Endothelial cell of umbilical vein (primary cell): Measurements from ENCODE around the gene RUSF1. TPM values are rescaled to one million over a fixed set of nuclear protein-coding genes. Genes with fewer than 3 reads are reported as not detected.

Experiments used
- BruUV-seq: library from RNA; stranded (reverse); fragments of 400-500 nt; replicated peaks from 2 replicates; lab custom pipeline; 2021; lab: Mats Ljungman, UMichigan
- CTCF ChIA-PET: fragments of 300-600, 350-600 bp; sonication (Branson Sonifier 250); formaldehyde crosslinking; loops from one replicate; lab custom pipeline; 2021; ENCODE audit warnings: antibody characterized with exemption, inconsistent platforms; lab: Charles Lee
- POLR2A ChIA-PET: fragments of 300-600, 350-600 bp; sonication (Branson Sonifier 250); formaldehyde crosslinking; loops from one replicate; lab custom pipeline; 2021; ENCODE audit warnings: antibody characterized with exemption, inconsistent platforms; lab: Charles Lee
- DNase-seq: peaks from one replicate; pipeline ENCODE4 v3.0.0-alpha.2; 2011; ENCODE audit warnings: low read depth, low spot score
- FAIRE-seq: peaks from 2 replicates; lab custom pipeline; 2011; peaks lifted over from hg19 to GRCh38; lab: Jason Lieb, UNC
- H2AFZ ChIP-seq: 2 replicates; pipeline ENCODE4 v1.6.0; 2012; ENCODE audit warnings: low read depth, low read length, control low read depth, inconsistent platforms
- H3K27ac ChIP-seq: 2 replicates; pipeline ENCODE4 v1.5.1; 2011; ENCODE audit warnings: low read depth, mild to moderate bottlenecking, control low read depth, low read length, moderate library complexity; ENCODE audit not compliant: insufficient read depth
- H3K27me3 ChIP-seq, 2 experiments: 2 replicates each; pipeline versions ENCODE4 v1.6.0 to v1.6.1; 2011; ENCODE audit warnings: low read length in 2 of 2, mixed read lengths in 1 of 2; ENCODE audit not compliant: control insufficient read depth in 2 of 2, insufficient read depth in 2 of 2
- H3K36me3 ChIP-seq, 2 experiments: 2 replicates in 1 of 2; 3 replicates in 1 of 2; pipeline ENCODE4 v1.5.1; 2011; ENCODE audit warnings: low read length in 2 of 2, mild to moderate bottlenecking in 1 of 2, moderate library complexity in 1 of 2; ENCODE audit not compliant: control insufficient read depth in 2 of 2, insufficient read depth in 2 of 2; ENCODE audit errors: extremely low read depth in 1 of 2
- H3K4me1 ChIP-seq: 3 replicates; pipeline ENCODE4 v1.5.1; 2011; ENCODE audit warnings: mild to moderate bottlenecking, low read length; ENCODE audit not compliant: control insufficient read depth, insufficient read depth; ENCODE audit errors: extremely low read depth
- H3K4me2 ChIP-seq: 2 replicates; pipeline ENCODE4 v1.6.1; 2011; ENCODE audit warnings: low read length, control low read depth, mixed read lengths; ENCODE audit not compliant: insufficient read depth
- H3K4me3 ChIP-seq, 3 experiments: fragments of 200-600 bp in 1 of 3; sonication (generic), shearing (Covaris generic) in 1 of 3; replicated peaks in 1 of 3; 2 replicates each; pipeline ENCODE4 v1.5.1; 2011 to 2016; ENCODE audit warnings: control low read depth in 3 of 3, low read length in 3 of 3, mild to moderate bottlenecking in 2 of 3, inconsistent platforms in 1 of 3, low read depth in 1 of 3, moderate library complexity in 1 of 3; ENCODE audit not compliant: insufficient read depth in 1 of 3
- H3K79me2 ChIP-seq: 2 replicates; pipeline ENCODE4 v1.6.0; 2012; ENCODE audit warnings: low read length, inconsistent platforms; ENCODE audit not compliant: control insufficient read depth, insufficient read depth
- H3K9ac ChIP-seq: replicated peaks from 2 replicates; pipeline ENCODE3; 2011; ENCODE audit warnings: low read length, control low read depth; ENCODE audit not compliant: insufficient read depth; ENCODE audit errors: extremely low read depth
- H3K9me1 ChIP-seq: replicated peaks from 3 replicates; pipeline ENCODE4 v1.6.0; 2011; ENCODE audit warnings: mild to moderate bottlenecking, low read length; ENCODE audit not compliant: control insufficient read depth, insufficient read depth; ENCODE audit errors: extremely low read depth
- H3K9me3 ChIP-seq: replicated peaks from 2 replicates; pipeline ENCODE4 v1.5.1; 2012; ENCODE audit warnings: low read length, inconsistent platforms; ENCODE audit not compliant: control insufficient read depth, insufficient read depth
- H4K20me1 ChIP-seq: replicated peaks from 2 replicates; pipeline ENCODE3; 2011; ENCODE audit warnings: mild to moderate bottlenecking, low read length; ENCODE audit not compliant: control insufficient read depth, insufficient read depth; ENCODE audit errors: extremely low read depth
- EZH2 ChIP-seq: IDR thresholded peaks from 2 replicates; pipeline ENCODE4 v1.6.1; 2012; ENCODE audit warnings: borderline replicate concordance, low read depth, mild to moderate bottlenecking, moderate library complexity, low read length, inconsistent platforms; ENCODE audit not compliant: severe bottlenecking
- FOS ChIP-seq: IDR thresholded peaks from 2 replicates; pipeline ENCODE4 v1.6.1; 2011; ENCODE audit warnings: mild to moderate bottlenecking, low read length, moderate library complexity, borderline replicate concordance; ENCODE audit not compliant: insufficient read depth
- GATA2 ChIP-seq: IDR thresholded peaks from 2 replicates; pipeline ENCODE4 v1.7.0; 2011; ENCODE audit warnings: low read depth, mild to moderate bottlenecking, moderate library complexity, mixed read lengths, low read length; ENCODE audit not compliant: insufficient read length, insufficient read depth
- JUN ChIP-seq: IDR thresholded peaks from 2 replicates; pipeline ENCODE4 v1.6.1; 2011; ENCODE audit warnings: borderline replicate concordance, low read depth; ENCODE audit not compliant: insufficient read length, insufficient read depth
- MYC ChIP-seq: IDR thresholded peaks from one replicate; pipeline ENCODE4 v1.6.1; 2011; ENCODE audit warnings: mild to moderate bottlenecking, low read depth, low read length
- POLR2A ChIP-seq: IDR thresholded peaks from 2 replicates; pipeline ENCODE4 v1.6.1; 2012; ENCODE audit warnings: low read depth, mild to moderate bottlenecking, control low read depth, low read length
- POLR2AphosphoS5 ChIP-seq: IDR thresholded peaks from 2 replicates; pipeline ENCODE4 v1.6.1; 2012; ENCODE audit warnings: low read depth, mild to moderate bottlenecking, control low read depth, low read length, moderate library complexity; ENCODE audit not compliant: insufficient read depth
- dilution Hi-C: fragments of 300-500 bp; cut with MboI; formaldehyde crosslinking; loops from one replicate; pipeline ENCODE4 v1.15.0; 2019; ENCODE audit warnings: low sequenced_read_pairs; ENCODE audit not compliant: extremely low pct_ligation_motif_present
- intact Hi-C: fragments of 100-400 bp; cut with micrococcal nuclease; formaldehyde crosslinking; loops from one replicate; pipeline ENCODE4 v1.10.0; 2022
- polyA plus RNA-seq, 4 experiments: library from polyadenylated mRNA; depleted of rRNA in 3 of 4; stranded (reverse) in 3 of 4; unstranded in 1 of 4; fragments of >200 nt; gene quantifications; 2 replicates each; pipeline versions ENCODE4 v1.2.1 to v1.2.3, GENCODE V29; 2011 to 2012; ENCODE audit warnings: missing spikeins in 1 of 4
- total RNA-seq: library from RNA; stranded (reverse); gene quantifications from 2 replicates; pipeline ENCODE4 v1.2.3, GENCODE V29; 2021
- TF ChIP-seq, protein P1 (sequence below): IDR thresholded peaks from 2 replicates; pipeline ENCODE4 v1.6.1; 2011; ENCODE audit not compliant: insufficient read depth, insufficient read length
- TF ChIP-seq, protein P2 (sequence below), 2 donors: IDR thresholded peaks; 1 replicate in 1 of 2; 2 replicates in 1 of 2; pipeline ENCODE4 v1.5.1; 2011; ENCODE audit warnings: low read length in 2 of 2, mild to moderate bottlenecking in 2 of 2, moderate library complexity in 2 of 2, control low read depth in 1 of 2, inconsistent platforms in 1 of 2, low read depth in 1 of 2; ENCODE audit not compliant: insufficient read depth in 1 of 2; ENCODE audit errors: extremely low read depth in 1 of 2

RUSF1 gene
- total and polyA plus RNA-seq, 2 donors (not counting 3 experiments of a cell fraction or from before 2014, with no cell fraction given), result 36.4 to 40.3 TPM

DNA sequence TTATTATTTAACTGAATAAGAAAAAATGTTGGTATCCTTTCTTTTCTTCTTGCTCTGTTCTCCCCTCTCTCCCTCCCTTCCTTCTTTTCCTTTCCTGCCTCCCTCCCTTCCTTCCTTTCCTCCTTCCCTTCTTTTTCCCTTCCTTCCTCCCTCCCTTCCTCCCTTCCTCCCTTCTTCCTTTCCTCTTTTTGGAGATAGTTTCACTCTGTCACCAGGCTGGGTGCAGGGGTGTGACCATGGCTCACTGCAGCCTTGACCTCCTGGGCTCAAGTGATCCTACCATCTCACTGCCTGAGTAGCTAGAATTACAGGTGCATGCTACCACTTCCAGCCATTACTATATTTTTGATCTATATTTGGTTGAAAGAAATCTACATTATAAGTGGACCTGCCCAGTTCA is 5.7 kb upstream of the RUSF1 start:
- TF ChIP-seq POLR2AphosphoS5, result no peak
- no peak overlapping the region for H3K9ac ChIP-seq
- H3K4me1 ChIP-seq, result peaks cover 4% of the 10 kb centered on the region
- no peaks in the 10 kb centered on the region for H3K9me1 ChIP-seq
- ChIA-PET CTCF (no interaction called here), POLR2A (no interaction called here)
- no peak overlapping the region for H2AFZ ChIP-seq
- no peak overlapping the region for H3K4me3 ChIP-seq
- H4K20me1 ChIP-seq, result no peaks in the 10 kb centered on the region
- no peak for FAIRE-seq
- H3K27ac ChIP-seq, result no peak overlapping the region
- no peaks in the 10 kb centered on the region for H3K79me2 ChIP-seq
- H3K27me3 ChIP-seq, result no peaks in the 10 kb centered on the region
- no peaks in the 10 kb centered on the region for H3K9me3 ChIP-seq
- dilution Hi-C loops (no loop called here), intact Hi-C loops (no loop called here)
- no TSS peak for BruUV-seq
- no peak for DNase-seq
- no peaks in the 10 kb centered on the region for H3K36me3 ChIP-seq
- no peak overlapping the region for H3K4me2 ChIP-seq

DNA sequence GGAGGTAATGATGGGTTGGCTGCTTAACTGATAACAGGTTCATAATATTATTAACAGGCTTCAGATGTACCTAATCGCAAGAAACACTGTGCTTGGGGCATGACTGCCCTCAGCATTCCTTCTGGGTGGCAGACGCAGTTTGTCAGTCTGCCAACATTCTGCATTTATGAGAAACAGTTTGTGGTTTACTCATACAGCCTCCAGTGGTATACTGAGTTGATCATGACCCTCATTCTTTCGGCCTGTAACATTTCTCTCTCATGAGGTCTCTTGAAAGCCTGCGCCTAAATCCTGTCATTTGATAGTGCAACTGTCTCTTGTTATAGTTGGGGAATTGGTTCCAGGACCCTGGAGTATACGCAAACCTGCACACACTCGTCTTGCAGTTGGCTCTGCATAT is 4.9 kb upstream of the RUSF1 start:
- no TSS peak for BruUV-seq
- CTCF ChIA-PET, result no interaction called here
- Histone ChIP-seq H4K20me1 (no peaks in the 10 kb centered on the region), H3K4me2 (no peak overlapping the region), H3K27ac (no peak overlapping the region), H2AFZ (no peak overlapping the region), H3K27me3 (no peaks in the 10 kb centered on the region), H3K9me3 (no peaks in the 10 kb centered on the region), H3K4me1 (peaks cover 8% of the 10 kb centered on the region), H3K9ac (no peak overlapping the region), H3K79me2 (no peaks in the 10 kb centered on the region), H3K9me1 (no peaks in the 10 kb centered on the region), H3K36me3 (no peaks in the 10 kb centered on the region), H3K4me3 (no peak overlapping the region)
- no peak for TF ChIP-seq POLR2AphosphoS5
- no peak for TF ChIP-seq FOS
- TF ChIP-seq EZH2, result no peak
- no peak for TF ChIP-seq MYC
- TF ChIP-seq, protein P1, sequence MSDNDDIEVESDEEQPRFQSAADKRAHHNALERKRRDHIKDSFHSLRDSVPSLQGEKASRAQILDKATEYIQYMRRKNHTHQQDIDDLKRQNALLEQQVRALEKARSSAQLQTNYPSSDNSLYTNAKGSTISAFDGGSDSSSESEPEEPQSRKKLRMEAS, result no peak
- TF ChIP-seq, protein P2, sequence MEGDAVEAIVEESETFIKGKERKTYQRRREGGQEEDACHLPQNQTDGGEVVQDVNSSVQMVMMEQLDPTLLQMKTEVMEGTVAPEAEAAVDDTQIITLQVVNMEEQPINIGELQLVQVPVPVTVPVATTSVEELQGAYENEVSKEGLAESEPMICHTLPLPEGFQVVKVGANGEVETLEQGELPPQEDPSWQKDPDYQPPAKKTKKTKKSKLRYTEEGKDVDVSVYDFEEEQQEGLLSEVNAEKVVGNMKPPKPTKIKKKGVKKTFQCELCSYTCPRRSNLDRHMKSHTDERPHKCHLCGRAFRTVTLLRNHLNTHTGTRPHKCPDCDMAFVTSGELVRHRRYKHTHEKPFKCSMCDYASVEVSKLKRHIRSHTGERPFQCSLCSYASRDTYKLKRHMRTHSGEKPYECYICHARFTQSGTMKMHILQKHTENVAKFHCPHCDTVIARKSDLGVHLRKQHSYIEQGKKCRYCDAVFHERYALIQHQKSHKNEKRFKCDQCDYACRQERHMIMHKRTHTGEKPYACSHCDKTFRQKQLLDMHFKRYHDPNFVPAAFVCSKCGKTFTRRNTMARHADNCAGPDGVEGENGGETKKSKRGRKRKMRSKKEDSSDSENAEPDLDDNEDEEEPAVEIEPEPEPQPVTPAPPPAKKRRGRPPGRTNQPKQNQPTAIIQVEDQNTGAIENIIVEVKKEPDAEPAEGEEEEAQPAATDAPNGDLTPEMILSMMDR (IDR thresholded peaks at IDR 0.05; ENCODE audit: extremely low read depth in 1 of 2, insufficient read depth in 1 of 2, low read depth in 1 of 2, low read length in 2 of 2), result no peak
- no peak for TF ChIP-seq JUN
- TF ChIP-seq GATA2, result no peak
- no peak for TF ChIP-seq POLR2A
- dilution Hi-C loops, result no loop called here
- DNase-seq, result no peak
- intact Hi-C loops, result no loop called here
- no peak for FAIRE-seq
- POLR2A ChIA-PET, result no interaction called here
